Prostate gland (tissue), 2 donors: ENCODE measurements around the gene NEK6. TPM values are rescaled to one million over a fixed set of nuclear protein-coding genes. Genes with fewer than 3 reads are reported as not detected.

Experiments used
- DNase-seq: peaks from one replicate; pipeline ENCODE4 v3.0.0-alpha.2; 2019; ENCODE audit warnings: low spot score
- H3K27ac ChIP-seq, 2 donors: fragments of 200-600 bp; sonication (generic); 2 replicates each; pipeline ENCODE4 v1.5.1; 2017 to 2019
- H3K27me3 ChIP-seq: fragments of 200-600 bp; sonication (generic); replicated peaks from 2 replicates; pipeline ENCODE4 v1.5.1; 2019; ENCODE audit not compliant: insufficient read depth
- H3K36me3 ChIP-seq, 2 donors: fragments of 200-600 bp; sonication (generic); 1 replicate in 1 of 2; 2 replicates in 1 of 2; pipeline versions ENCODE4 v1.5.1 to v1.8.1; 2017 to 2019
- H3K4me1 ChIP-seq: fragments of 200-600 bp; sonication (generic); replicated peaks from 2 replicates; pipeline ENCODE4 v1.5.1; 2019
- H3K4me3 ChIP-seq, 2 donors: fragments of 200-600 bp; sonication (generic); 2 replicates each; pipeline ENCODE4 v1.5.1; 2017 to 2019
- H3K9me3 ChIP-seq: fragments of 200-600 bp; sonication (generic); 2 replicates; pipeline ENCODE4 v1.5.1; 2017
- CTCF ChIP-seq, 4 experiments: fragments of 200-600 bp in 2 of 4; fragments of 450-650 bp in 2 of 4; sonication (generic) in 2 of 4; IDR thresholded peaks; 1 replicate in 3 of 4; 2 replicates in 1 of 4; pipeline ENCODE4 v1.5.1; 2016 to 2019; ENCODE audit warnings: antibody characterized with exemption in 4 of 4, mild to moderate bottlenecking in 2 of 4, moderate library complexity in 2 of 4
- POLR2A ChIP-seq: fragments of 450-650 bp; IDR thresholded peaks from one replicate; pipeline ENCODE4 v1.6.1; 2016; ENCODE audit warnings: antibody characterized with exemption, mild to moderate bottlenecking
- POLR2AphosphoS5 ChIP-seq: sonication (generic); formaldehyde crosslinking; IDR thresholded peaks from one replicate; pipeline ENCODE4 v1.6.1; 2017; ENCODE audit warnings: antibody characterized with exemption
- WGBS: methylation state at CpG from one replicate; pipeline ENCODE4 v1.1.5; 2018; 5-methylcytosine and 5-hydroxymethylcytosine counted together
- intact Hi-C: fragments of 100-400 bp; cut with DNase I; formaldehyde crosslinking; loops from one replicate; pipeline ENCODE4 v1.14.2; 2022
- total RNA-seq, 2 donors: library from RNA; depleted of rRNA; stranded (reverse); fragments of >200 nt; gene quantifications; one replicate each; pipeline ENCODE4 v1.1.0, GENCODE V29; 2016

NEK6 gene
- total RNA-seq, 2 donors from 2014 or later, result 32.3 to 44.2 TPM

GRCh38 chr9:124296796-124297550 lies 39.2 kb downstream of the NEK6 start:
- no peaks in the 10 kb centered on the region for H3K27me3 ChIP-seq
- 67% methylated on average over 14 of the region's 14 CpGs for WGBS
- H3K4me3 ChIP-seq, result no peak overlapping the region
- peaks cover 14% of the 10 kb centered on the region for H3K4me1 ChIP-seq
- H3K9me3 ChIP-seq, result no peaks in the 10 kb centered on the region
- no peak for DNase-seq
- TF ChIP-seq CTCF (IDR thresholded peaks at IDR 0.05), result no peak
- H3K27ac ChIP-seq, result no peak overlapping the region
- peaks cover 0 to 3% of the 10 kb centered on the region in 2 donors for H3K36me3 ChIP-seq
- intact Hi-C loops, result no loop called here

- Histone ChIP-seq H3K4me1 (peaks cover 14% of the 10 kb centered on the region), H3K27me3 (no peaks in the 10 kb centered on the region), H3K27ac (no peak overlapping the region), H3K36me3 (peaks cover 0 to 5% of the 10 kb centered on the region in 2 donors), H3K9me3 (no peaks in the 10 kb centered on the region), H3K4me3 (no peak overlapping the region)
- WGBS, result 2% methylated on average over 9 of the region's 9 CpGs
- peak; percentile 86 for DNase-seq
- TF ChIP-seq POLR2AphosphoS5 (peak; percentile 78), POLR2A (no peak), CTCF (IDR thresholded peaks at IDR 0.05) (peak in 1 of 4 experiments; percentile 6)
- intact Hi-C loops, result no loop called here
Measured at GRCh38 chr9:124297551-124297901, 39.8 kb downstream of the NEK6 start.

GRCh38 chr9:124297915-124298645 lies 40.3 kb downstream of the NEK6 start:
- H3K27ac ChIP-seq, result no peak overlapping the region
- WGBS, result 89% methylated on average over 11 of the region's 14 CpGs
- H3K4me1 ChIP-seq, result peaks cover 14% of the 10 kb centered on the region

GRCh38 chr9:124298646-124299235 lies 41.0 kb downstream of the NEK6 start:
- H3K4me3 ChIP-seq, result no peak overlapping the region
- peaks cover 0 to 5% of the 10 kb centered on the region in 2 donors for H3K36me3 ChIP-seq
- no peak for DNase-seq
- H3K27ac ChIP-seq, result no peak overlapping the region
- intact Hi-C loops, result no loop called here
- no peak for TF ChIP-seq CTCF (IDR thresholded peaks at IDR 0.05)
- no peak for TF ChIP-seq POLR2AphosphoS5
- no peak for TF ChIP-seq POLR2A
- H3K4me1 ChIP-seq, result peaks cover 14% of the 10 kb centered on the region
- no peaks in the 10 kb centered on the region for H3K9me3 ChIP-seq
- no peaks in the 10 kb centered on the region for H3K27me3 ChIP-seq
- WGBS, result 83% methylated on average over 12 of the region's 12 CpGs

More at GRCh38 chr9:124297915-124298645, 40.3 kb downstream of the NEK6 start:
- intact Hi-C loops, result no loop called here
- no peak overlapping the region for H3K4me3 ChIP-seq
- peaks cover 0 to 5% of the 10 kb centered on the region in 2 donors for H3K36me3 ChIP-seq
- H3K9me3 ChIP-seq, result no peaks in the 10 kb centered on the region
- DNase-seq, result no peak
- TF ChIP-seq POLR2AphosphoS5 (no peak), POLR2A (no peak), CTCF (IDR thresholded peaks at IDR 0.05) (no peak)
- H3K27me3 ChIP-seq, result no peaks in the 10 kb centered on the region
